ENCODE results near the gene TTC39B. TPM values are rescaled to one million over a fixed set of nuclear protein-coding genes. Genes with fewer than 3 reads are reported as not detected.

The TTC39B gene
- total RNA-seq, 6 experiments from 2014 or later, result 4.5 to 9.9 (median 7.6) TPM

DNA sequence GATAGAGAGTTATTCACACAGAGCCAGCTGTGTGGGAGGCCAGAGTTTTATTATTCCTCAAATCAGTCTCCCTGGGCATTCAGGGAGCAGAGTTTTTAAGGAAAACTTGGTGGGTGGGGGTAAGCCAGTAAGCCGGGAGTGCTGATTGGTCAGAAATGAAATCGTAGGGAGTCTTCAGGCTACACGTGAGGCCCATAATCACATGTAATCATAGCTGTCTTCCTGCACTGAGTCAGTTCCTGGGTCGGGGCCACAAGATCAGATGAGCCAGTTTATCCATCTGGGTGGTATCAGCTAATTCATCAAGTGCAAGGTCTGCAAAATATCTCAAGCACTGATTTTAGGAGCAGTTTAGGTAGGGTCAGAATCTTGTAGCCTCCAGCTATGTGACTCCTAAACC, 10.8 kb upstream of the TTC39B start:
- no peaks in the 10 kb centered on the region for H3K27me3 ChIP-seq
- intact Hi-C loops (cut with DNase I), result no loop called here
- DNase-seq, result no peak
- no peaks in the 10 kb centered on the region for H3K9me3 ChIP-seq
- H3K4me1 ChIP-seq, result peaks cover 0 to 8% (median 3%) of the 10 kb centered on the region in 4 donors
- no peak for ATAC-seq
- H3K4me3 ChIP-seq, result no peak overlapping the region
- TF ChIP-seq CTCF (IDR thresholded peaks at IDR 0.05) (no peak), POLR2A (IDR thresholded peaks at IDR 0.05) (no peak)
- H3K36me3 ChIP-seq, result no peaks in the 10 kb centered on the region
- no peak overlapping the region for H3K27ac ChIP-seq
- 63% methylated on average over 4 of the region's 4 CpGs for WGBS (ENCODE audit: insufficient coverage, low coverage, low lambda C conversion rate, missing lambda C conversion rate)

- Histone ChIP-seq H3K4me1 (peaks cover 0 to 4% (median 3%) of the 10 kb centered on the region in 4 donors), H3K4me3 (no peak overlapping the region), H3K36me3 (no peaks in the 10 kb centered on the region), H3K9me3 (no peaks in the 10 kb centered on the region), H3K27ac (no peak overlapping the region), H3K27me3 (no peaks in the 10 kb centered on the region)
- 64% methylated on average over 1 of the region's 1 CpG for WGBS (ENCODE audit: insufficient coverage, low coverage, low lambda C conversion rate, missing lambda C conversion rate)
- DNase-seq (no peak), ATAC-seq (no peak)
- no peak for TF ChIP-seq POLR2A (IDR thresholded peaks at IDR 0.05)
- peak in 2 of 4 donors; percentile 22 to 27 for TF ChIP-seq CTCF (IDR thresholded peaks at IDR 0.05)
- intact Hi-C loops (cut with DNase I), result no loop called here
Observed at GRCh38 chr9:15311607-15312006, 4.6 kb upstream of the TTC39B start.

DNA sequence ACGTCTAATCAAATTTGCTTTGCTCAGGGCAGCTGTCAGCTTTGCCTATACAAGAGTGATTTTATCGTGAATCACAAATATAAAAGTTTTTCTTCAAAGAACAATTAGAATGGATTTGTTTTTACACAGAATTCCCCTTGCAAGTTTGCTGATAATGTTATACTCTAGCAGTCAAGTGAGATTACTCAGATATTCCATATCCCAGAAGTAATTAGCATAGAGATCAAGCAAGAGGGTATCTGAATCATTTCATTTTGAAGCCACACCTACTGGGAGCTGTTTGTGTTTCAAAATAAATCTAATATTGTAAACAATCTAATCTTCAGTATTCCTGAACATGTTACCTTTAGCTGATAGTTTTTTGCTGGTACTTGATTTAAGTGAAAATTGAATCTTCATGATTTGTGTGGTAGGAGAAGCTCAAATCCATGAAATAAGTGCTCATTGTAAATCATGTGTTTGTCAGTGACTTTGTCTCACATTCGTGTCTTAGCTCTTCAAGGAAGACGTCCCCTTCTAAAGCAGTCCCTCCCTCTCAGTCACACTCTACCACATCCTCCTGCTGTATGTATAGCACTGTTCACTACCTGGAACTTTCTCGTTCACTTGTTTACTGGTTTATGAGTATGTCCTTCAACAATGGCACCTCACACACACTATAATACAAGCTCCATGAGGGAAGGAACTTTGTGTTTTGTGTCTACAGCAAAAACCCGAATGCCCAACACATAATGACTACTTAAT, 3.3 kb upstream of the TTC39B start:
- WGBS (ENCODE audit: insufficient coverage, low coverage, low lambda C conversion rate, missing lambda C conversion rate), result 59% methylated on average over 6 of the region's 6 CpGs

DNA sequence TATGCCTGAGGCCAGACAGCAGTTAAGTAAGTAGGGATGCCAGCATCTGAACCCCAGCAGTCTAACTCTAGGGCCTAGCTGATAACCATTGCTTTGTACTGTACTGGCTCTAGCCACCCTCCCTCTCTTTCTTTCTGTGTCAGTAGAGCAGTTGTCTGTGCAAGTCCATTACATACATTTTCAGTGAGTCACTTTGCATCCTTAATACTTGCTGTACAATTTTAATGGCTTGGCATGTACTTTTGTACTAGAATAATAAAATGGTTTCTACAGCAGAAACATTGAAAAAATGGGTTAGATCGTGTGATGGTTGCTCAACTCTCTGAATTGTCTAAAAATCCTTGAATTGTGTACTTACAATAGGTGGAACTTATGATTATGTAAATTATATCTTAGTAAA, 1.5 kb upstream of the TTC39B start:
- intact Hi-C loops (cut with DNase I), result no loop called here
- Histone ChIP-seq H3K36me3 (no peaks in the 10 kb centered on the region), H3K4me1 (peaks cover 0 to 22% (median 4%) of the 10 kb centered on the region in 4 donors), H3K4me3 (no peak overlapping the region), H3K9me3 (no peaks in the 10 kb centered on the region), H3K27ac (no peak overlapping the region), H3K27me3 (no peaks in the 10 kb centered on the region)
- TF ChIP-seq POLR2A (IDR thresholded peaks at IDR 0.05), result no peak
- no peak for TF ChIP-seq CTCF (IDR thresholded peaks at IDR 0.05)
- no peak for DNase-seq
- ATAC-seq, result no peak
- WGBS (ENCODE audit: insufficient coverage, low coverage, low lambda C conversion rate, missing lambda C conversion rate), result 86% methylated on average over 1 of the region's 1 CpG

More for the DNA sequence above, 3.3 kb upstream of the TTC39B start:
- H3K36me3 ChIP-seq, result no peaks in the 10 kb centered on the region
- no peak for DNase-seq
- intact Hi-C loops (cut with DNase I), result no loop called here
- H3K27ac ChIP-seq, result no peak overlapping the region
- H3K9me3 ChIP-seq, result no peaks in the 10 kb centered on the region
- no peaks in the 10 kb centered on the region for H3K27me3 ChIP-seq
- H3K4me1 ChIP-seq, result peaks cover 0 to 10% (median 3%) of the 10 kb centered on the region in 4 donors
- H3K4me3 ChIP-seq, result no peak overlapping the region
- no peak for TF ChIP-seq POLR2A (IDR thresholded peaks at IDR 0.05)
- TF ChIP-seq CTCF (IDR thresholded peaks at IDR 0.05), result no peak
- no peak for ATAC-seq
